Hepatocyte (in vitro differentiated cells): ENCODE data around the gene COA1. TPM values are rescaled to one million over a fixed set of nuclear protein-coding genes. Genes with fewer than 3 reads are reported as not detected.
"Not testable (repeated sequence)": the region's sequence is repeated elsewhere in the genome, so short reads cannot be mapped to it uniquely, and the experiment has no call there.

Experiments used
- DNase-seq: peaks from one replicate; pipeline ENCODE4 v3.0.0-alpha.2; 2016; ENCODE audit warnings: low spot score
- H2AFZ ChIP-seq: fragments of 200-600 bp; sonication (generic); 2 replicates; pipeline ENCODE4 v1.6.0; 2016; ENCODE audit warnings: antibody characterized with exemption, mild to moderate bottlenecking
- H3K27ac ChIP-seq: fragments of 200-600 bp; sonication (generic); 2 replicates; pipeline ENCODE4 v1.5.1; 2016; ENCODE audit warnings: mild to moderate bottlenecking
- H3K27me3 ChIP-seq: fragments of 200-600 bp; sonication (generic); 2 replicates; pipeline ENCODE4 v1.6.1; 2016
- H3K36me3 ChIP-seq: fragments of 200-600 bp; sonication (generic); replicated peaks from 2 replicates; pipeline ENCODE4 v1.5.1; 2016; ENCODE audit warnings: low read depth; ENCODE audit not compliant: insufficient read depth
- H3K4me1 ChIP-seq: fragments of 200-600 bp; sonication (generic); 2 replicates; pipeline ENCODE4 v1.5.1; 2016; ENCODE audit warnings: mild to moderate bottlenecking, moderate library complexity; ENCODE audit not compliant: insufficient read depth
- H3K4me2 ChIP-seq: fragments of 200-600 bp; sonication (generic); 2 replicates; pipeline ENCODE4 v1.6.0; 2016
- H3K4me3 ChIP-seq: fragments of 200-600 bp; sonication (generic); 2 replicates; pipeline ENCODE4 v1.5.1; 2016; ENCODE audit warnings: mild to moderate bottlenecking
- H3K79me2 ChIP-seq: fragments of 200-600 bp; sonication (generic); 2 replicates; pipeline ENCODE4 v1.6.0; 2017; ENCODE audit warnings: mild to moderate bottlenecking
- H3K9me2 ChIP-seq: fragments of 200-600 bp; sonication (generic); replicated peaks from 2 replicates; pipeline ENCODE4 v1.6.0; 2017; ENCODE audit warnings: mild to moderate bottlenecking; ENCODE audit not compliant: insufficient read depth
- H3K9me3 ChIP-seq: fragments of 200-600 bp; sonication (generic); 2 replicates; pipeline ENCODE4 v1.5.1; 2016; ENCODE audit warnings: low read depth, mild to moderate bottlenecking
- H4K20me1 ChIP-seq: fragments of 200-600 bp; sonication (generic); 2 replicates; pipeline ENCODE4 v1.6.0; 2016; ENCODE audit warnings: mild to moderate bottlenecking; ENCODE audit not compliant: insufficient read depth, poor library complexity, severe bottlenecking
- EZH2 ChIP-seq: fragments of 200-600 bp; sonication (generic); IDR thresholded peaks from 2 replicates; pipeline ENCODE4 v1.6.1; 2016; ENCODE audit warnings: antibody characterized with exemption, mild to moderate bottlenecking, borderline replicate concordance
- EZH2phosphoT487 ChIP-seq: fragments of 200-600 bp; sonication (generic); IDR thresholded peaks from one replicate; pipeline ENCODE4 v1.6.1; 2018; ENCODE audit warnings: antibody characterized with exemption, mild to moderate bottlenecking, low read depth, moderate library complexity; ENCODE audit not compliant: unreplicated experiment, severe bottlenecking
- WGBS: methylation state at CpG from one replicate; pipeline ENCODE4 v1.1.6; 2016; ENCODE audit warnings: low lambda C conversion rate; ENCODE audit errors: missing lambda C conversion rate; 5-methylcytosine and 5-hydroxymethylcytosine counted together
- polyA plus RNA-seq: library from polyadenylated mRNA; unstranded; fragments of >200 nt; fragmentation: Nextera tagmentation; extraction: Ambion mirVana; gene quantifications from 2 replicates; pipeline ENCODE4 v1.2.1, GENCODE V29; 2016
- total RNA-seq: library from RNA; depleted of rRNA; stranded (reverse); fragments of >200 nt; gene quantifications from 2 replicates; pipeline ENCODE4 v1.2.3, GENCODE V29; 2014
- TF ChIP-seq, protein P1 (sequence below): fragments of 200-600 bp; sonication (generic); IDR thresholded peaks from 2 replicates; pipeline ENCODE4 v1.5.1; 2016; ENCODE audit warnings: antibody characterized with exemption, mild to moderate bottlenecking; ENCODE audit not compliant: poor library complexity

COA1 gene
- total and polyA plus RNA-seq, 2 experiments from 2014 or later, result 52.1 to 55.2 TPM

- Histone ChIP-seq H3K27ac (no peak overlapping the region), H2AFZ (no peak overlapping the region), H3K4me2 (no peak overlapping the region), H3K36me3 (peaks cover 4% of the 10 kb centered on the region), H3K4me3 (no peak overlapping the region), H3K9me2 (no peaks in the 10 kb centered on the region), H3K27me3 (no peaks in the 10 kb centered on the region), H3K9me3 (no peaks in the 10 kb centered on the region), H4K20me1 (no peaks in the 10 kb centered on the region), H3K4me1 (no peaks in the 10 kb centered on the region), H3K79me2 (peaks cover 12% of the 10 kb centered on the region)
- WGBS, result 95% methylated on average over 1 of the region's 1 CpG
- no peak for DNase-seq
- TF ChIP-seq, protein P1, sequence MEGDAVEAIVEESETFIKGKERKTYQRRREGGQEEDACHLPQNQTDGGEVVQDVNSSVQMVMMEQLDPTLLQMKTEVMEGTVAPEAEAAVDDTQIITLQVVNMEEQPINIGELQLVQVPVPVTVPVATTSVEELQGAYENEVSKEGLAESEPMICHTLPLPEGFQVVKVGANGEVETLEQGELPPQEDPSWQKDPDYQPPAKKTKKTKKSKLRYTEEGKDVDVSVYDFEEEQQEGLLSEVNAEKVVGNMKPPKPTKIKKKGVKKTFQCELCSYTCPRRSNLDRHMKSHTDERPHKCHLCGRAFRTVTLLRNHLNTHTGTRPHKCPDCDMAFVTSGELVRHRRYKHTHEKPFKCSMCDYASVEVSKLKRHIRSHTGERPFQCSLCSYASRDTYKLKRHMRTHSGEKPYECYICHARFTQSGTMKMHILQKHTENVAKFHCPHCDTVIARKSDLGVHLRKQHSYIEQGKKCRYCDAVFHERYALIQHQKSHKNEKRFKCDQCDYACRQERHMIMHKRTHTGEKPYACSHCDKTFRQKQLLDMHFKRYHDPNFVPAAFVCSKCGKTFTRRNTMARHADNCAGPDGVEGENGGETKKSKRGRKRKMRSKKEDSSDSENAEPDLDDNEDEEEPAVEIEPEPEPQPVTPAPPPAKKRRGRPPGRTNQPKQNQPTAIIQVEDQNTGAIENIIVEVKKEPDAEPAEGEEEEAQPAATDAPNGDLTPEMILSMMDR, result no peak
- no peak for TF ChIP-seq EZH2phosphoT487
- no peak for TF ChIP-seq EZH2
These were observed 127.1 kb downstream of the COA1 start for GRCh38 chr7:43602256-43602655.

DNA sequence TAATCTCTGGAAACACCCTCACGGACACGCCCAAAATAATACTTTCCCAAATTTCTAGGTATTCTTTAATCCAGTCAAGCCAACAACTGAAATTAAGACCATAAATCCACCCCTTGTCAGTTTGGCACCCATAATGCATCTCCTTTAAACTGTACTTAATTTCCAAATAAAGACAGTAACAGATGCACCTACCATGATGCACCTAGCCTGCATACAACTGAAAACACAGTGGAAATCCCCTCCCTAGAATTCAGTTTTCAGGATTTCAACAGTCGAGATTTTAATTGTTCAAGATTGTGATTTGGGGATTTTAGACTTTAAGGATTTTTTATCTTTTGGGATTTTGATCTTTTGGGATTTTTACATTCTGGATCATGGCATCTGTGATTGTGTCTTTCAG, 129.3 kb downstream of the COA1 start:
- Histone ChIP-seq H3K4me2 (no peak overlapping the region), H3K36me3 (peaks cover 4% of the 10 kb centered on the region), H3K27ac (no peak overlapping the region), H2AFZ (no peak overlapping the region), H3K9me3 (no peaks in the 10 kb centered on the region), H3K4me3 (no peak overlapping the region), H3K27me3 (no peaks in the 10 kb centered on the region), H3K4me1 (no peaks in the 10 kb centered on the region), H3K79me2 (peaks cover 21% of the 10 kb centered on the region), H3K9me2 (no peaks in the 10 kb centered on the region), H4K20me1 (no peaks in the 10 kb centered on the region)
- WGBS, result 100% methylated on average over 3 of the region's 3 CpGs
- TF ChIP-seq EZH2phosphoT487 (no peak), EZH2 (no peak)
- no peak for DNase-seq

DNA sequence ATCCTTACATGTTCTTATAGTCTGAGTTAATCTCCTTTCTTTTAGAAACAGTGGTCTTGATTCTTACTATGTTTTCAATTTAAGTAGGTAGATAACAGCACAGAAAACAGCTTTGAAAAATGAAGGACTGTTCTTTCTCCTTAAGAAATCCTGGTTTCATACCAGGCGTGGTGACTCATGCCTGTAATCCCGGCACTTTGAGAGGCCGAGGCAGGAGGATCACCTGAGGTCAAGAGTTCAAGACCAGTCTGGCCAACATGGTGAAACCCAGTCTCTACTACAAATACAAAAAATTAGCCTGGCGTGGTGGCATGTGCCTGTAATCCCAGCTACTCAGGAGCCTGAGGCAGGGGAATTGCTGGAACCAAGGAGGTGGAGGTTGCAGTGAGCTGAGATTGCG, 132.9 kb downstream of the COA1 start:
- H3K36me3 ChIP-seq, H3K27me3 ChIP-seq, DNase-seq, H3K4me2 ChIP-seq, H3K9me3 ChIP-seq, H3K9me2 ChIP-seq, H2AFZ ChIP-seq, H3K4me1 ChIP-seq, H4K20me1 ChIP-seq, H3K27ac ChIP-seq, H3K4me3 ChIP-seq: not testable (repeated sequence)
- 75% methylated on average over 5 of the region's 5 CpGs for WGBS
- H3K79me2 ChIP-seq, result peaks cover 45% of the 10 kb centered on the region

DNA sequence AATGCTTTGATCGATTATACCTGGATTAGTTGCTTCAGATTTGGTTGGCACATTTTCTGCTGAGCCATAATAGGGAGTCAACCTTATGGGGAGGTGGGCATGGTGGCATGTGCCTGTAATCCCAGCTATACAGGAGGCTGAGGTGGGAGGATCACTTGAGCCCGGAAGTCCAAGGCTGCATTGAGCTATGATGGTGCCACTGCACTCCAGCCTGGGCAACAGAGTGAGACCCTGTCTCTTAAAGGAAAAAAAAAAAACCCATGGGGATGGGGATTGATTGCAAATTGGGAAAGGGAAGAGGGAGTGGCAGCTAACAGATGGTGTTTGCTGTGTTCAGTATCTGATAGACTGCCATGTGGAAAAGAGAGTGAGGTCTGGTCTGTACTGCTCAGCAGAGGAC, 135.3 kb downstream of the COA1 start:
- Histone ChIP-seq H3K27me3 (no peaks in the 10 kb centered on the region), H3K9me2 (no peaks in the 10 kb centered on the region), H4K20me1 (no peaks in the 10 kb centered on the region), H2AFZ (no peak overlapping the region), H3K4me3 (no peak overlapping the region), H3K9me3 (no peaks in the 10 kb centered on the region), H3K79me2 (peaks cover 67% of the 10 kb centered on the region), H3K4me2 (no peak overlapping the region), H3K27ac (no peak overlapping the region), H3K36me3 (peaks cover 4% of the 10 kb centered on the region), H3K4me1 (no peaks in the 10 kb centered on the region)
- TF ChIP-seq, protein P1, result no peak
- TF ChIP-seq EZH2, result no peak
- no peak for TF ChIP-seq EZH2phosphoT487
- DNase-seq, result no peak
- WGBS, result 92% methylated on average over 2 of the region's 2 CpGs
